K562 (cell line): Measurements from ENCODE around the gene DDX39A. TPM values are rescaled to one million over a fixed set of nuclear protein-coding genes. Genes with fewer than 3 reads are reported as not detected.
A peak's percentile ranks its signal among the peaks of the same experiment; 100 is the strongest.

Experiments
- ADNP ChIP-seq: fragments of 200-800 bp; sonication (Bioruptor generic); IDR thresholded peaks from 2 replicates; pipeline ENCODE4 v1.6.1; 2016; ENCODE audit warnings: missing genetic modification characterization, missing compliant biosample characterization
- ELF4 ChIP-seq: fragments of 450-650 bp; formaldehyde crosslinking; IDR thresholded peaks from 2 replicates; pipeline ENCODE4 v1.4.0; 2022; ENCODE audit warnings: missing genetic modification characterization
- HDAC6 ChIP-seq: IDR thresholded peaks from 2 replicates; pipeline ENCODE4 v1.6.1; 2012; ENCODE audit warnings: low read depth, mild to moderate bottlenecking, control low read depth, inconsistent platforms, low read length, moderate library complexity
- HNRNPL ChIP-seq: fragments of 200-400 bp; formaldehyde crosslinking; IDR thresholded peaks from 2 replicates; pipeline ENCODE4 v1.6.1; 2017; ENCODE audit warnings: low read depth, mild to moderate bottlenecking, low read length
- ILF3 ChIP-seq: fragments of 450-650 bp; IDR thresholded peaks from 2 replicates; pipeline ENCODE4 v1.6.1; 2018; ENCODE audit warnings: antibody characterized with exemption, mild to moderate bottlenecking, moderate library complexity, borderline replicate concordance
- JUNB ChIP-seq: fragments of 450-650 bp; formaldehyde crosslinking; conservative IDR thresholded peaks from 2 replicates; pipeline ENCODE4 v1.4.0; 2020; ENCODE audit warnings: mild to moderate bottlenecking
- KLF10 ChIP-seq: fragments of 250-450 bp; sonication (Bioruptor Pico); IDR thresholded peaks from 2 replicates; pipeline ENCODE4 v1.6.1; 2021; ENCODE audit warnings: matching md5 sums
- MEIS2 ChIP-seq: fragments of 450-650 bp; IDR thresholded peaks from 2 replicates; pipeline ENCODE4 v1.6.1; 2014; ENCODE audit warnings: mild to moderate bottlenecking; ENCODE audit not compliant: partially characterized antibody
- NONO ChIP-seq, 2 experiments: fragments of 200-400 bp in 1 of 2; fragments of 450-650 bp in 1 of 2; formaldehyde crosslinking in 1 of 2; IDR thresholded peaks; 2 replicates each; pipeline ENCODE4 v1.6.1; 2017; ENCODE audit warnings: low read depth in 2 of 2, mild to moderate bottlenecking in 2 of 2, moderate library complexity in 2 of 2, low read length in 1 of 2
- NR0B1 ChIP-seq: fragments of 450-650 bp; IDR thresholded peaks from one replicate; pipeline ENCODE4 v1.6.1; 2018; ENCODE audit warnings: mild to moderate bottlenecking, moderate library complexity; ENCODE audit not compliant: partially characterized antibody
- PPARD ChIP-seq: fragments of 250-450 bp; sonication (Bioruptor Pico); IDR thresholded peaks from 2 replicates; pipeline ENCODE4 v1.8.0; 2022; ENCODE audit warnings: inconsistent platforms, mild to moderate bottlenecking, moderate library complexity
- SIN3A ChIP-seq, 2 experiments: fragments of 150-350 bp in 1 of 2; IDR thresholded peaks; 2 replicates each; pipeline ENCODE4 v1.6.1; 2011 to 2016; ENCODE audit warnings: borderline replicate concordance in 2 of 2, low read depth in 2 of 2, low read length in 2 of 2, mild to moderate bottlenecking in 2 of 2, moderate library complexity in 2 of 2; ENCODE audit not compliant: control insufficient read depth in 1 of 2
- TCF15 ChIP-seq: fragments of 250-450 bp; sonication (Bioruptor Pico); IDR thresholded peaks from 2 replicates; pipeline ENCODE4 v1.8.0; 2022; ENCODE audit warnings: moderate library complexity, mild to moderate bottlenecking, inconsistent platforms
- THRAP3 ChIP-seq: fragments of 450-650 bp; IDR thresholded peaks from 2 replicates; pipeline ENCODE4 v1.6.1; 2016; ENCODE audit warnings: mild to moderate bottlenecking, inconsistent platforms, borderline replicate concordance
- XRCC5 ChIP-seq: fragments of 200-400 bp; formaldehyde crosslinking; IDR thresholded peaks from 2 replicates; pipeline ENCODE4 v1.6.1; 2017; ENCODE audit warnings: low read depth, mild to moderate bottlenecking, low read length
- ZBTB5 ChIP-seq: fragments of 450-650 bp; IDR thresholded peaks from 2 replicates; pipeline ENCODE4 v1.6.1; 2017; ENCODE audit warnings: antibody characterized with exemption
- ZNF23 ChIP-seq: fragments of 250-450 bp; sonication (Bioruptor Pico); IDR thresholded peaks from 2 replicates; pipeline ENCODE4 v1.4.0; 2020; ENCODE audit warnings: mild to moderate bottlenecking
- ZNF444 ChIP-seq: fragments of 250-450 bp; sonication (Bioruptor Pico); IDR thresholded peaks from 2 replicates; pipeline ENCODE4 v1.4.0; 2020; ENCODE audit warnings: mild to moderate bottlenecking, moderate library complexity
- ZSCAN32 ChIP-seq: fragments of 450-650 bp; formaldehyde crosslinking; IDR thresholded peaks from 2 replicates; pipeline ENCODE4 v1.4.0; 2020; ENCODE audit warnings: mild to moderate bottlenecking, moderate library complexity
- polyA plus RNA-seq, 8 experiments: library from polyadenylated mRNA; depleted of rRNA in 4 of 8; stranded (reverse) in 5 of 8; unstranded in 3 of 8; fragments of >200 nt; fragmentation: Nextera tagmentation in 2 of 8; fragmentation: Illumina TruSeq in 1 of 8; extraction: Ambion mirVana in 2 of 8; extraction: Trizol in 1 of 8; gene quantifications; 2 replicates each; pipeline versions ENCODE4 v1.2.1 to v1.2.3, GENCODE V29; 2011 to 2014; ENCODE audit warnings: inconsistent platforms in 1 of 8, missing spikeins in 1 of 8
- total RNA-seq, 7 experiments: library from RNA; depleted of rRNA in 6 of 7; stranded (reverse); fragments of >200 nt in 6 of 7; fragmentation: Illumina TruSeq in 2 of 7; extraction: Trizol in 2 of 7; gene quantifications; 2 replicates each; pipeline versions ENCODE4 v1.2.1 to v1.2.3, GENCODE V29; 2011 to 2021; ENCODE audit warnings: low replicate concordance in 1 of 7
- TF ChIP-seq, protein P1 (sequence below): IDR thresholded peaks from 2 replicates; pipeline ENCODE4 v1.6.1; 2011; ENCODE audit not compliant: insufficient read length; ENCODE audit errors: extremely low read depth
- TF ChIP-seq, protein P2 (sequence below): sonication (generic); formaldehyde crosslinking; IDR thresholded peaks from 2 replicates; pipeline ENCODE4 v1.9.0; 2022; ENCODE audit warnings: mild to moderate bottlenecking, missing genetic modification reagents

Gene DDX39A
- total and polyA plus RNA-seq, 9 of the 15 experiments (the other 6 are each of a cell fraction or from before 2014, with no cell fraction given) = 90.3 to 250 (median 188) TPM

DNA sequence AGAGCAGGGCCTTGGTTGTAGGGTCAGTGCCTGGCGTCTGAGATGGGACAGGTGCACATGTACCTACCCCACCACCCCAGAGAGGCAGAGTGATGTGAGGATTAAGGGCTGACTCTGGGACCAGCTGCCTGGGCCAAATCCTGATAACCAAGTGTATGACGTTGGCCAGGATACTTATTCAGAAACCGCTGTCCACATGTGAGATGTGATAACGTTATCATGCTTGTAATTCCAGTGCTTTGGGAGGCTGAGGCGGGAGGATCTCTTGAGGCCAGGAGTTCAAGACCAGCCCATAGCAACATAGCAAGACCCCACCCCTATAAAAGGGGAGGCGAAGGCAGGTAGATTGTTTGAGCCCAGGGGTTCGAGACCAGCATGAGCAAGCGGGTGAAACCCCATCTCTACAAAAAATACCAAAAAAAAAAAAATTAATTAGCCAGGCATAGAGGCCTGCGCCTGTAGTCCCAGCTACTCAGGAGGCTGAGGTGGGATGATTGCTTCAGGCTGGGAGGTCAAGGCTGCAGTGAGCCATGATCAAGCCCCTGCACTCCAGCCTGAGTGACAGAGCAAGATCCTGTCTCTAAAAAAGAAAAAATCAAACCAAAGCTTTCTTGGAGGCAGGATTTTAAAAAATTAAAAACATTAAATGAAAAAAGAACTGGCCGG lies 27.9 kb downstream of the DDX39A start (continued):
- TF ChIP-seq, protein P1, sequence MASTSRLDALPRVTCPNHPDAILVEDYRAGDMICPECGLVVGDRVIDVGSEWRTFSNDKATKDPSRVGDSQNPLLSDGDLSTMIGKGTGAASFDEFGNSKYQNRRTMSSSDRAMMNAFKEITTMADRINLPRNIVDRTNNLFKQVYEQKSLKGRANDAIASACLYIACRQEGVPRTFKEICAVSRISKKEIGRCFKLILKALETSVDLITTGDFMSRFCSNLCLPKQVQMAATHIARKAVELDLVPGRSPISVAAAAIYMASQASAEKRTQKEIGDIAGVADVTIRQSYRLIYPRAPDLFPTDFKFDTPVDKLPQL = no peak
- TF ChIP-seq ZSCAN32 (CRISPR knock-in tag) = no peak
- no peak for TF ChIP-seq TCF15 (CRISPR knock-in tag)
- TF ChIP-seq ELF4 = no peak
- no peak for TF ChIP-seq XRCC5
- TF ChIP-seq ZNF23 (CRISPR knock-in tag) = no peak
- TF ChIP-seq ZBTB5 = no peak
- no peak for TF ChIP-seq NR0B1
- TF ChIP-seq, protein P2, sequence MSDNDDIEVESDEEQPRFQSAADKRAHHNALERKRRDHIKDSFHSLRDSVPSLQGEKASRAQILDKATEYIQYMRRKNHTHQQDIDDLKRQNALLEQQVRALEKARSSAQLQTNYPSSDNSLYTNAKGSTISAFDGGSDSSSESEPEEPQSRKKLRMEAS (CRISPR knock-in tag) = peak; percentile 70
- TF ChIP-seq ADNP (tag) = peak; percentile 99
- no peak for TF ChIP-seq HDAC6
- TF ChIP-seq JUNB = no peak
- TF ChIP-seq MEIS2 = peak; percentile 59
- TF ChIP-seq HNRNPL = no peak
- TF ChIP-seq PPARD (CRISPR knock-in tag) = no peak
- no peak for TF ChIP-seq KLF10 (CRISPR knock-in tag)
- no peak for TF ChIP-seq SIN3A (IDR thresholded peaks at IDR 0.05; ENCODE audit: borderline replicate concordance in 2 of 2, control insufficient read depth in 1 of 2, low read depth in 2 of 2, low read length in 2 of 2)
- TF ChIP-seq ILF3 = no peak
- TF ChIP-seq ZNF444 (CRISPR knock-in tag) = no peak
- TF ChIP-seq NONO (IDR thresholded peaks at IDR 0.05; ENCODE audit: low read depth in 2 of 2, low read length in 1 of 2) = no peak; a peak in 1 of 4 replicates
- no peak for TF ChIP-seq THRAP3
